ENCODE data around the gene SH3BGRL2.

Gene SH3BGRL2

GRCh38 chr6:79630883-79631692 lies at the start of gene SH3BGRL2:
SH3BGRL2 (plus strand) TSS chr6:79631329; CDS start chr6:79631462, 133 bp downstream.
- DNase-seq (ENCODE audit: low read depth) = no peak

- DNase-seq (ENCODE audit: low read depth) = no peak
Observed at GRCh38 chr6:79584332-79584731, 46.8 kb upstream of the SH3BGRL2 start.

- DNase-seq (ENCODE audit: low read depth) = no peak
Observed at GRCh38 chr6:79586548-79586947, 44.6 kb upstream of the SH3BGRL2 start.

DNA sequence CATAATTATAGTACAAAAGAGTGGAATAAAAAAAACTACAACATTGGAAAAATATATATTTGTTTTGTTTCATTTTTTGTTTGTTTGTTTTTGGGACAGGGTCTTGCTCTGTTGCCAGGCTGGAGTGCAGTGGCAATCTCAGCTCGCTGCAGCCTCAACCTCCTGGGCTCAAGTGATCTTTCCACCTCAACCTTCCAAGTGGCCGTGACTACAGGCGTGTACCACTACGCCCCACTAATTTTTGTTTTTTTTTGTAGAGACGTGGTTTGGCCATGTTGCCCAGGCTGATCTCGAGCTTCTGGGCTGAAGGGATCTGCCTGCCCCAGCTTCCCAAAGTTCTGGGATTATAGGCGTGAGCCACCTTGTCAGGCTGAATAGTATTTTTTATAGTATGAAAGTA lies 41.4 kb upstream of the SH3BGRL2 start:
- no peak for DNase-seq (ENCODE audit: low read depth)

DNA sequence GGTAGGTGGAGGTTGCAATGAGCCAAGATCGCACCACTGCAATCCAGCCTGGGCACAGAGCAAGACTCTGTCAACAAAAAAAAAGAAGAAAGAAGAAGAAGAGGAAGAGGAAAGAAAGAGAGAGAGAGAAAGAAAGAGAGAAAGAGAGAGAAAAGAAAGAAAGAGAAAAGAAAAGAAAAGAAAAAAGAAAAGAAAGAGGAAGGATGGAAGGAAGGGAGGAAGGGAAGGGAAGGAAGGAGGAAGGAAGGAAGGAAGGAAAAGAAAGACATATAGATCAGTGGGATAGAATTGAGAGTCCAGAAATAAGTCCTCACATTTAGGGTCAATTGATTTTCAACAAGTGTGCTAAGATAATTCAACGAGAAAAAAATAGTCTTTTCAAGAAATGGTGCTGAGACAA lies 34.0 kb upstream of the SH3BGRL2 start:
- no peak for DNase-seq (ENCODE audit: low read depth)

GRCh38 chr6:79598012-79598411 lies 33.1 kb upstream of the SH3BGRL2 start:
- DNase-seq (ENCODE audit: low read depth) = no peak

DNA sequence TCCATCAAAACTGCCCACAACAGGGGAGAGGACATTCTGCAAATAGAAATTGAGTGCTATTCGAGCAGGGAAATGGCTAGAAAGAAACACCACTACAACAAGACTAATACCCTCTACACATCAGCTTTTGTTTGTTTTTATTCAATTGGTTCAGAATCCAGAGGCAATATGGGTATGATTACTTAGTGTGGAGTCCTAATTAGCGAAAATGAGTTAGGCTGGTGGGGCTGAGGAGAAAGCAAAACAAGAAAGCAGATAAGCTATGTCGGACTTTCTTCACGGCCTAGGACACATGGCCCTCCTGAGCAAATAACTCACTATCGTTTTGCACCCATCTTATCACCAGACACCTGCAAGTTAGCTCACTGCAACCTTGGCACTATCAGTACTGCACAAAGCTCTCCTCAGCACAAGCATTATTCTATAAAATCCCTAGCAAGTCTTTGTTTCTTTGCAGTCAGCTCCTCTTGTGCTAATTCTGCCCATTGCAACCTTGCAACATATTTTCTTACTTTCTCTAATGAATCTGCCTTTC lies 31.3 kb upstream of the SH3BGRL2 start:
- no peak for DNase-seq (ENCODE audit: low read depth)

DNA sequence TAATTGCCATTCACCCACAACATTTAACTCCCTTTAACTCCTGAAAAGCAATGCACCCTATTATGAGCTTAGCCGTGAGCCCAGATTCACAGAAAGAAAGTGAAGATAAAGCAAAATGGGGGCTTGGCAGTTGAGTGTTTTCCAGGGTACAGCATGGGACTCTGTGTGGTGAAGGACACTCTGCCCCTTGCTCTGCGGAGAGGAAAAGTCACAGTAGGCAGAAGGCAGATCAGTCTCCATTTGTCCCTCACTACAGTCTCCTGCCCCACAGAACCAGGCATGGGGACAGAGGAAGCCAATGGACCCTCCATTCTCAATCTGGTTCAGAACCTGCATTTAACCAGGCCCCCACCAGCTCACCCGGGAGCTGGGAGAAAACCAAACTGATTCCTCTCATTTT lies 30.8 kb upstream of the SH3BGRL2 start:
- DNase-seq (ENCODE audit: low read depth) = no peak

GRCh38 chr6:79600812-79601609 lies 30.1 kb upstream of the SH3BGRL2 start:
- no peak for DNase-seq (ENCODE audit: low read depth)

GRCh38 chr6:79602859-79603258 lies 28.3 kb upstream of the SH3BGRL2 start:
- no peak for DNase-seq (ENCODE audit: low read depth)

DNA sequence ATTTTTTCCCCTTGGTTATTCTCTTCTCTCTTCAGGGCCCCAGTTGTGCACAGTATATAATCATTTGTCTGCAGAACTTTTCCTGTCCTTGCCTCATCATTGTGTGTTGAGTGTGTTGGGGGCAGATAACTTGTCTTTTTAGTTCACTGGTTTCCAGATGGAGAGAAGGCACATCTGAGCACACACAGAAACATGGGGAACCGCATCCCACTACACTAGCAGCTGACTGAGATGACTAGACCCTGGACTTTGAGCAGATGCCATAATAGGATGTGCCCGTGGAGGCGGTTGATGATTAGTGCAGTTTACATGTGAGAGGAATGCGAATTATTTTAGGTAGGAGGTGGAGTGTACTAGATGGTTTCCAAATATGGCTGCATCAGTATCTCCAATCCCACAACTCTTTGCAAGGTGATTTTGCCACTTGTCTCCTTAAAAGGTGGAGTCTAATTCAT lies 26.5 kb upstream of the SH3BGRL2 start:
- no peak for DNase-seq (ENCODE audit: low read depth)

GRCh38 chr6:79605061-79605460 lies 26.1 kb upstream of the SH3BGRL2 start:
- no peak for DNase-seq (ENCODE audit: low read depth)

DNA sequence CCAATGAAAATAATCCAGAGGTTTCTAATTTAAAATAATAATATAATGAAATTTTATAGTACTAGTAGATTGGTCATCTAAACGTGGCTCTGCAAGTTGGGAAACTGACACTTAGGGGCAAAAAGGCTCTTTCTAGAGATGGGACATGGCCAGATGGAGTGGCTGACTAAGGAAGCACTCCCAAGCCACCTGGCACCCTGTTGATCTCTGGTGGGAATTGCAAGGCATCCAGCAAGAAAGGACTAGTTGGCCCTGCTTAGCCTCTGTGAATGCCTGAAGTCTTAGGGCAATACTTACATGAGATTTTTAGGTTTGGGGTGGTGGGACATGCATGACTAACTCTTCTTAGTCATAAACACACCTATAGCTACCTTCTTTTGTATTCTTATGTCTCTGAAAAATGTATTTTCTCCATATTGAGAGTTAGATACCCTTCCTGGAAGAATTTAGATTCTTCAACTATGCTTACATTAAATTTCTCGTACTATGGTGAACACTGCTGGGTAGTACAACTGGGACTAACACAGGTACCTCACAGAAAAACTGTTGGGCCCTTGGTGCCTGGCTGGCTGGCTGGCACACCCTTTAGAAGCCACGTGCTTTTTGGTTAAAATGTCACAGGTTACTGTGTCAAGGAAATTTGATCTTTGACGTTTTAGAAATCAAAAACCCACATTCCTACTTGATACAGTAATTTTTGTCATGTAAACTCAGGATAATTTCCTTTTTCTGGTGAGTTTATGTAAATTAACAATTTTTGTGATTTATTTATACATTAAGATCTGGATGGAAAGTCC lies 25.0 kb upstream of the SH3BGRL2 start:
- DNase-seq (ENCODE audit: low read depth) = no peak

- no peak for DNase-seq (ENCODE audit: low read depth)
Observed at GRCh38 chr6:79607000-79607399, 24.1 kb upstream of the SH3BGRL2 start.

DNA sequence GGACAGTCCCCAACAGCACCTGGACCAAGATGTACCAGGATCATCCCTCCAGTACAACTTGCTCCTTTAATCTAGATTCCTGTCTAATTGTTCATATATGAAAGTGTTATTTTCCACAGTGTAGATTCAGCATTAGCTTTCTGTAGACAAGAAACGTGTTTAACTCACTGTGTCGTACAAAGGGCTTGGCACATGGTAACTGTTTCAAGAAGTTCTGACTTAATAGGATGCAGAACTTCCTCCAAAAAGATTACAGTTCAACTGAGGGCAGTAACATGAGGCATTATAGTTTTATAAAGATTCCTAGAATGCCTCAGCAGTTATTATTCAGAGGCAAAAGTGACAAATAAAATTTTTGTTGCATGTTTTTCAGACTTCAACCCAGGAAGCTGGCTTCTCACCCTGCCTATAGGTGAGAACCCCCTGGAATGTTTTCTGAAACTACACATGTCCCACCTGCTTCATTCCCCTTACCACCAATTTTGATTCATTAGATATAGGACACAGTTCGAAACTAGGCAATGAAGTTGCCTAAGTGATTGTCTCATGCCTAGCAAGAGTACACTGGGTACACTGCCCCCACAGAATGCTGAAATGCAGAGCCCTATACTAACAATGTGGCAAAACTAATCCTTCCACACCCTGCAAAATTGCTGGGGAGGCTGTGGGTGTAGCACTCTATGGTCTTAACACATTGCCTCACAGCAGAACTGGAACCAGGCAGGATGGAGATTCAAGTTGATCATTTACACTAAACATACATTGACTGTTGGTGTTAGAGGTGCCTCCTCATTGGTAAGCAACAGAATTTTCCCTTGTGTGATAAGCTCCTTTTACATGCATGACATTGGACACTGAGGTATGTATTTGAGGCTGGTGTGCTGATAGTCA lies 22.6 kb upstream of the SH3BGRL2 start:
- no peak for DNase-seq (ENCODE audit: low read depth)

DNA sequence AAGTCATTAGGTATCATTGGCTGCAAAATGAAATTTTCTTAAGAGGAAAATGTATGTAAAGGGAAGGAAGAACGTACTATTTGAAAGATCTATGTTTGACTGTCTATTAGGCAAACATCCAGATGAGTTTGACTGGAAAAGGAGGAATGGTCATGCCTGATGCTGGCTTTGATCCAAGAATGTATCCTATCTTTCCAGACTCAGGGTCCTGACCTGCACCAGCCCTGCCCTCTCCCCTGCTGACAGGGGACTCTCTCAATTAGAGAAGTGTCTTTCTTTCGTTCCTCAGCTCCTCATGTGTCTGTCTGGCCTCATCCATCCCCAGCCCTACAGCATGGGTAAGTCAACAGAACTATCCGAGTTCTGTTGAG lies 21.9 kb upstream of the SH3BGRL2 start:
- no peak for DNase-seq (ENCODE audit: low read depth)

DNA sequence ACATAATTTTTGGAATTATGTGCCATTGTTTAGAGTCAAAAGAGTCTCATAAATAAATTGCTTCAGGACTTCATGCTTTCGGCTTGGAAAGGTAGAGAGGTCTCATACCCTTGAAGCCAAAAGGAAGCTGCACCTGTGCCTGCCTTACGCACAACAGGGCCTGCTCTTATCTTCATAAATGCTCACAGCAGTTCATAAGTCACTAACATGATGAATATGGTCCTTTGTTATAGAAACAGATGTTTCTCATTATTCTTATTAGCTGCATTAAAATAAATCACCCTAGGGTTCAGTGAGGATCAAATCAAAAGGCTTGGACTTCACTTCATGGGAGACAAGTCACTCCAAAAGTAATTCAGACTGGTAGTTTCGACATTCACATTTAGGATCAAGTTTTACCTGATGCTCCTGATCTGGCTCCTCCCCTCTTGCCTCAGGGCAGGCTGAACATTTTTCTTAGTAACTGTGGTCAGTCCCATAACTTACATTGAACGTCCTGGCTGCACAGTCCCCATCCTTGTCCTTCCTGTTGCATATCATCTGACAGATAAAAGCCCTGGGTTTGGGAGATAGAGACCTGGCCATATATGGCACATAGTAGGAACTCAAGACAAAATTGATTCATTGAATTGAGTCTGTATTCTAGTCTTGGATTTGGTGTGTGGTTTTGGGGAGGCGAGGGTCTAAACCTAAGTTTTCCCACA lies 20.7 kb upstream of the SH3BGRL2 start:
- DNase-seq (ENCODE audit: low read depth) = no peak

DNA sequence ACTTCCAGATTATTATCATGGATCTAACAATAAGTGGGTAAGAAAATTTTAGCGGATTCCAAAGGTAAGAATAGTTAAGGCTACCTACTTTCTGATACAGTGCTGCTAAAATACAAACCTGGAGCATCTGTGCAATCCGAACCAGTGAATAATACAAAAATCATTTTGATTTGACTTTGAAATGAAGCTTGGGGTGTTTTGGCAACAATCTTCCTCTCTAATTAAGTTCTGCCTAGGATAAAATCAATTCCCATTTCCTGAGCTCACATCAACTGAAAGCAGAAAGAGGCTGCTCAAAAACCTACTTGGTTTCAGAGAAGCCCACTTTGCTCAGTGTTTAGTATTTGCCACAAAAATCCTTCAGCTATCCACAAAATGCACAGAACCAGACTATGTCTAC lies 18.7 kb upstream of the SH3BGRL2 start:
- DNase-seq (ENCODE audit: low read depth) = no peak

DNA sequence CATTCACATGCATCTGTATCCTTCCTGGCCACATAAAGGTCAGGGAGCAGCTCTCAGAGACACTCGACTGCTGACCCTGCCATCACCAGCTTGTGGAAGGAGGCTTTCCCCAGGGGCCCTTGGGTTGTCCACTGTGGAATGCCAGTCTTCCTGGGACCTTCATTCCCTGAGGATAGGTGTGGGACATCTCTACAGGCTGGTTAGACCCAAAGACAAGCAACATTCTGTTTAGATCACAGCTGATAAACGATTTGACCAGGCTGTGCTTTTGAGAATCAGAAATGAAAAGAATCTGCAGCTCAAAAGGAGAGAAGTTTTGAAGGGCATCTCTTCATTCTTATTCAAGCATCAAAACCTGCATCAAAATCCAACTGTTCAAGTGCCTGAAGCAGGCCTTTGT lies 18.2 kb upstream of the SH3BGRL2 start:
- no peak for DNase-seq (ENCODE audit: low read depth)

DNA sequence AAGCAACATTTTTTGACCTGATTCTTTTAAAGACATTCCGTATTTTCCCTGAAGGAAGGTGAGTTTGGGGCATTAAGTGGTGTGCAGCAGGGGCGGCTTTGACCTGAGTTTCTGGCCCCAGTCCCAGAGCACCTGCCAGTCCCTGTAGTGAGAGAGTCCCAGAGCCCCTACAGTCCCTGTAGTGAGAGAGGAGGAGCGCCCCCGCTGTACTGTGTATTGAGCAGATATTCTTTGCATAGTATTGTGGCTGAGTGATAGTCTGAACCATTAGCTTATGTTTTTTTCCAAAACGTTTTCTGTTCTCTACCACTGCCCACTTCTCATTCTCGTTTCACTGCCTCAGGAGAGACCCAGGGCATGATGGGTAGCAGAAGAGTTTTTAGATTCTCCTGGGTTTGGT lies 17.2 kb upstream of the SH3BGRL2 start:
- no peak for DNase-seq (ENCODE audit: low read depth)
